Epidermal melanocyte (primary cell): ENCODE data around the gene IQCC.

ENCODE experiments used
- DNase-seq: peaks from one replicate; pipeline ENCODE4 v3.0.0; 2011; ENCODE audit warnings: low spot score; ENCODE audit not compliant: insufficient read length

IQCC gene

DNA sequence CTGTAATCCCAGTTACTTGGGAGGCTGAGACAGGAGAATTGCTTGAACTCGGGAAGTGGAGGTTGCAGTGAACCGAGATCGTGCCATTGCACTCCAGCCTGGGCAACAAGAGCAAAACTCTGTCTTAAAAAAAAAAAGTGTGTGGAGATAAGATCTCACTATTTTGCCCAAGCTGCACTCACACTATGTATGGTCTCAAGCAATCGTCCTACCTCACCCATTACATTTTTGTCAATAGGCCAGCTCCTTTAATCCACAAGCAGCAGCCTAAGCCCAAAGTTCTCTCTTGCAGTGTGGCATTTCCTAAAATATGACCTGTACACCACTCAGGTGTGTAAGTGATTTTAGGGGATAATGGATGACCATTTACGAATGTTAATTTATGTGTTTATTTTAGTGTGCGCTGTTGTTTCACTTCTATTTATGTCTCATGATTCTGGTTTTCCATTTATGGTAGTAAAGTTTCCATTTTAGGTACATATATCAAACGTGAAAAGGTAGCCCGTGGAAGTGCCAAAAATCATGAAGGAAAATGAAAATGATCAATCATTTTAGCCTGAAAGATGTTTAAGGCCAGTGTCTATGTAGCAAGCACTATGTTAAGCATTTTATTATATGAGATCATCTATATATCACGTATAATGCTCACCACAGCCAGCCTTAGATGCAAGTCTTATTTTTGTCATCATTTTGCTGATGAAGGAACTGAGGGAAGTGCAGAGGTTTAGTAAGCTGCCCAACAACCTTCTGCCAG, 51.2 kb downstream of the IQCC start:
- no peak for DNase-seq

DNA sequence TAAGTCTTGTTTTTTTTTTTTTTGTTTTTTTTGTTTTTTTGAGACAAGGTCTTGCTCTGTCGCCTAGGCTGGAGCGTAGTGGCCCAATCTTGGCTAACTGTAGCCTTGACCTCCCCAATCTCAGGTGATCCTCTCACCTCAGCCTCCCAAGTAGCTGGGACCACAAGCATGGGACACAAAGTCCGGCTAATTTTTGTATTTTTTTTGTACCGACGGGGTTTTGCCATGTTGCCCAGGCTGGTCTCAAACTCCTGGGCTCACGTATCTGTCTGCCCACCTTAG, 51.7 kb downstream of the IQCC start:
- no peak for DNase-seq
